Measurements from ENCODE around the gene ESRRA. TPM values are rescaled to one million over a fixed set of nuclear protein-coding genes. Genes with fewer than 3 reads are reported as not detected.
A peak's percentile ranks its signal among the peaks of the same experiment; 100 is the strongest.

ESRRA gene
- total RNA-seq, 2 donors from 2014 or later: 33.4 to 46.0 TPM

DNA sequence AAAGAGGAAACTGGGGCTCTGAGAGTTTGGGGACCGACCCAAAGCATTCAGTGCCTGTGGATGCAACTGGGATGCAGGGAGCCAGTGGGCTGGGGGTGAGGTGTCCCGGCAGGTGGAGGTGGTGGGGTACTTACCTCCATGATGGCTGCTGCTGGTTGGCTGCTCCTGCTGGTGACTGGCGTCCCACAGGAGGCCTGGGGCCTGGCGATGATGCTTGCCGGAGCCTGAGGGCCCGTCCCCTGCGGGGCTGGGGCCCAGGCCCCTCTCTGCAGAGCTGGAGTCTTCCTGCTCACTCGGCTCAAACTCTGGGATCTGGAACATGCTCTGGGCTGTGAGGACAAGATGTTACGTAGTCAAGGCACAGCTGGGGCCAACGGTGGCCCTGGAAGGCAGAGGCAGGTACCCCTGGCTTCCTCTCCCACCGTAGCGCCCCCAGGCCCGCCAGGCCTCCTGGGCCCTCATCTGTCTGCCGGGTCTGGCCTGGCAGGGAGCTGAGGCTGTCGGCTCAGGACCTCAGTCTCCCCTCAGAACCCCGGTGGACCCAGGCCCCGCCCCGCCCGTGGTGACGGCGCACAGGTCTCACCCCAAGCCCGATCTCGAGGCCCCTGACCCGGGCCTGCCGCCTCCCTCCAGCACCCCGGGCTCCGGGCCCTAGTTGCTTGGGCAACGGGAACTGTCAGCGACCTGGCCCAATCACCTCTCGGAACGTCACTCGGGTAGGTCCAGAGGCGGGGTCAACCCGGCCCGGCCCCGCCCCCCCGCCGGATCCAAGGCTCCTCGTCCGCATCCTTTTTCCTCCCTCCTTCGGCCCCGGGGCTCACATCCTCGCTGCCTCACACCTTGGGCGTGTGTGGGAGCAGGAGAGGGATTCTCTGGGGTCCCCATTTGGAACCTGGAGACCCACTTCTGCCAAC lies 21.0 kb upstream of the ESRRA start, which contains the start of gene BAD:
Gene BAD, minus strand, starts transcription at position 618 of the 914 bp plus-strand sequence. Its CDS starts 297 bp downstream, at position 321.
- TF ChIP-seq, protein P1, sequence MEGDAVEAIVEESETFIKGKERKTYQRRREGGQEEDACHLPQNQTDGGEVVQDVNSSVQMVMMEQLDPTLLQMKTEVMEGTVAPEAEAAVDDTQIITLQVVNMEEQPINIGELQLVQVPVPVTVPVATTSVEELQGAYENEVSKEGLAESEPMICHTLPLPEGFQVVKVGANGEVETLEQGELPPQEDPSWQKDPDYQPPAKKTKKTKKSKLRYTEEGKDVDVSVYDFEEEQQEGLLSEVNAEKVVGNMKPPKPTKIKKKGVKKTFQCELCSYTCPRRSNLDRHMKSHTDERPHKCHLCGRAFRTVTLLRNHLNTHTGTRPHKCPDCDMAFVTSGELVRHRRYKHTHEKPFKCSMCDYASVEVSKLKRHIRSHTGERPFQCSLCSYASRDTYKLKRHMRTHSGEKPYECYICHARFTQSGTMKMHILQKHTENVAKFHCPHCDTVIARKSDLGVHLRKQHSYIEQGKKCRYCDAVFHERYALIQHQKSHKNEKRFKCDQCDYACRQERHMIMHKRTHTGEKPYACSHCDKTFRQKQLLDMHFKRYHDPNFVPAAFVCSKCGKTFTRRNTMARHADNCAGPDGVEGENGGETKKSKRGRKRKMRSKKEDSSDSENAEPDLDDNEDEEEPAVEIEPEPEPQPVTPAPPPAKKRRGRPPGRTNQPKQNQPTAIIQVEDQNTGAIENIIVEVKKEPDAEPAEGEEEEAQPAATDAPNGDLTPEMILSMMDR (IDR thresholded peaks at IDR 0.05): no peak

GRCh38 chr11:64284962-64285884 lies 20.1 kb upstream of the ESRRA start, which contains the start of gene GPR137:
TSS of gene GPR137 (plus strand) at chr11:64285848. CDS start at chr11:64286525, 677 bp downstream.
- TF ChIP-seq, protein P1 (IDR thresholded peaks at IDR 0.05): no peak
- ATAC-seq (ENCODE audit: insufficient number of reproducible peaks, low FRiP score, low read depth) (peak; percentile 64), DNase-seq (ENCODE audit: low spot score) (no peak)
- Histone ChIP-seq H3K27me3 (replicated peaks; ENCODE audit: insufficient read depth) (no peaks in the 10 kb centered on the region), H3K4me3 (peak within 1 kb of the TSS; percentile 92), H3K27ac (peak within 1 kb of the TSS; percentile 91 to 94), H3K4me1 (ENCODE audit: control insufficient read depth in 1 of 2, low read depth in 2 of 2) (peaks cover 18 to 32% of the 10 kb centered on the region in 2 donors), H3K9me3 (no peaks in the 10 kb centered on the region), H3K36me3 (peaks cover 6% of the 10 kb centered on the region)

More for the DNA sequence above, 21.0 kb upstream of the ESRRA start, which contains the start of gene BAD:
- Histone ChIP-seq H3K36me3 (peaks cover 6% of the 10 kb centered on the region), H3K4me1 (ENCODE audit: control insufficient read depth in 1 of 2, low read depth in 2 of 2) (peaks cover 18 to 32% of the 10 kb centered on the region in 2 donors), H3K4me3 (peak within 1 kb of the TSS; percentile 92), H3K9me3 (no peaks in the 10 kb centered on the region), H3K27ac (peak within 1 kb of the TSS; percentile 91 to 94), H3K27me3 (replicated peaks; ENCODE audit: insufficient read depth) (no peaks in the 10 kb centered on the region)
- DNase-seq (ENCODE audit: low spot score) (peak; percentile 84), ATAC-seq (ENCODE audit: insufficient number of reproducible peaks, low FRiP score, low read depth) (peak; percentile 75)

DNA sequence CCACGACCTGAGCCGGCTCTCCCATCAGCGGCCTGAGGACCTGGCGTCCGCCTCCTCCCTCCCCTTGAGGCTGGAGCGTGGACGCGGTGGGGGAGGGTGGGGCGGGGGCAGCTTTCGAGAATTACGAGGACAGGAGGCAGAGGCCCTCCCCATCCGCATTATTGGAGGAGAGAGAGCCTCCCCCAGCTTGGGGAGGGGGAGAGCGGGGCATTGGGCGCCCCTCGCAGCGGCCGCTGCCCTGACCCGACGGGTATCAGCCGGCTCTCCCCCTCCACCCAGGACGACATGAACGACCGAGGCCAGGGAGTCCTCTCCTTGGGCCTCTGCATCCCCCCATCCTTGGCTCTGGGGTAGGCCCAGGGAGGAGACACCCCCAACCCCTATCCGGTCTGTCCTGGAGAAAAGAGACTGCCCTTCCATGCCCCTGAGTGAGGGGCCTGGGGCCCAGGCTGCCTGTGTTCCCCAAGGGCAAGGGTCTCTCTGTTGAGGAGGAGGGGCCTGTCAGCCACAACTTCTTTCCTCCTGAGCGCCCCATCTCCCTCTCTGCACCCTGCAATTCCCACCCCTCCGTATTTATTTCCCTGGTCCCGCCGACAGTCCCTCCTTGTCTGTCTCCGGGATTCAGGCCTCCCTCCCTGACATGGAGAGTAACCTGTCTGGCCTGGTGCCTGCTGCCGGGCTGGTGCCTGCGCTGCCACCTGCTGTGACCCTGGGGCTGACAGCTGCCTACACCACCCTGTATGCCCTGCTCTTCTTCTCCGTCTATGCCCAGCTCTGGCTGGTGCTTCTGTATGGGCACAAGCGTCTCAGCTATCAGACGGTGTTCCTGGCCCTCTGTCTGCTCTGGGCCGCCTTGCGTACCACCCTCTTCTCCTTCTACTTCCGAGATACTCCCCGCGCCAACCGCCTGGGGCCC lies 19.2 kb upstream of the ESRRA start:
- peak overlapping the region; percentile 91 to 94 for H3K27ac ChIP-seq
- peaks cover 6% of the 10 kb centered on the region for H3K36me3 ChIP-seq
- peak overlapping the region; percentile 92 for H3K4me3 ChIP-seq
- TF ChIP-seq, protein P1 (IDR thresholded peaks at IDR 0.05): no peak
- H3K4me1 ChIP-seq (ENCODE audit: control insufficient read depth in 1 of 2, low read depth in 2 of 2): peaks cover 18 to 32% of the 10 kb centered on the region in 2 donors
- H3K27me3 ChIP-seq (replicated peaks; ENCODE audit: insufficient read depth): no peaks in the 10 kb centered on the region
- H3K9me3 ChIP-seq: no peaks in the 10 kb centered on the region
- no peak for ATAC-seq (ENCODE audit: insufficient number of reproducible peaks, low FRiP score, low read depth)
- DNase-seq (ENCODE audit: low spot score): no peak

- H3K4me1 ChIP-seq (ENCODE audit: control insufficient read depth in 1 of 2, low read depth in 2 of 2): peaks cover 24 to 39% of the 10 kb centered on the region in 2 donors
- TF ChIP-seq, protein P1 (IDR thresholded peaks at IDR 0.05): no peak
- no peaks in the 10 kb centered on the region for H3K9me3 ChIP-seq
- ATAC-seq (ENCODE audit: insufficient number of reproducible peaks, low FRiP score, low read depth) (no peak), DNase-seq (ENCODE audit: low spot score) (no peak)
- H3K27ac ChIP-seq: no peak overlapping the region
- H3K27me3 ChIP-seq (replicated peaks; ENCODE audit: insufficient read depth): no peaks in the 10 kb centered on the region
- H3K4me3 ChIP-seq: no peak overlapping the region
- H3K36me3 ChIP-seq: peaks cover under 1% of the 10 kb centered on the region
Measured at GRCh38 chr11:64286801-64287159, 18.5 kb upstream of the ESRRA start.

Measured in thoracic aorta (tissue), 2 donors.